GM19467 (cell line): ENCODE results near the gene TBC1D5.
"Not testable (repeated sequence)": the region's sequence is repeated elsewhere in the genome, so short reads cannot be mapped to it uniquely, and the experiment has no call there.

Experiments
- ATAC-seq: cut with Tn5 transposase; IDR thresholded peaks from one replicate; pipeline ENCODE4 v1.9.1; 2021; ENCODE audit warnings: mild to moderate bottlenecking, moderate library complexity; ENCODE audit not compliant: unreplicated experiment

Gene TBC1D5

GRCh38 chr3:17742102-17742879 lies at the start of gene TBC1D5:
Gene TBC1D5, minus strand, starts transcription at chr3:17742631. Its CDS starts 234,061 bp downstream, at chr3:17508570.
- peak; percentile 83 for ATAC-seq

- ATAC-seq, result no peak
These were observed 41.0 kb upstream of the TBC1D5 start for GRCh38 chr3:17783426-17783825.

GRCh38 chr3:17782751-17783150 lies 40.3 kb upstream of the TBC1D5 start:
- ATAC-seq, result no peak

GRCh38 chr3:17780369-17780768 lies 37.9 kb upstream of the TBC1D5 start:
- not testable (repeated sequence) for ATAC-seq

GRCh38 chr3:17779304-17780250 lies 37.1 kb upstream of the TBC1D5 start:
- not testable (repeated sequence) for ATAC-seq

- ATAC-seq, result not testable (repeated sequence)
These were observed 34.9 kb upstream of the TBC1D5 start for GRCh38 chr3:17777326-17777725.

GRCh38 chr3:17775073-17775472 lies 32.6 kb upstream of the TBC1D5 start:
- no peak for ATAC-seq

DNA sequence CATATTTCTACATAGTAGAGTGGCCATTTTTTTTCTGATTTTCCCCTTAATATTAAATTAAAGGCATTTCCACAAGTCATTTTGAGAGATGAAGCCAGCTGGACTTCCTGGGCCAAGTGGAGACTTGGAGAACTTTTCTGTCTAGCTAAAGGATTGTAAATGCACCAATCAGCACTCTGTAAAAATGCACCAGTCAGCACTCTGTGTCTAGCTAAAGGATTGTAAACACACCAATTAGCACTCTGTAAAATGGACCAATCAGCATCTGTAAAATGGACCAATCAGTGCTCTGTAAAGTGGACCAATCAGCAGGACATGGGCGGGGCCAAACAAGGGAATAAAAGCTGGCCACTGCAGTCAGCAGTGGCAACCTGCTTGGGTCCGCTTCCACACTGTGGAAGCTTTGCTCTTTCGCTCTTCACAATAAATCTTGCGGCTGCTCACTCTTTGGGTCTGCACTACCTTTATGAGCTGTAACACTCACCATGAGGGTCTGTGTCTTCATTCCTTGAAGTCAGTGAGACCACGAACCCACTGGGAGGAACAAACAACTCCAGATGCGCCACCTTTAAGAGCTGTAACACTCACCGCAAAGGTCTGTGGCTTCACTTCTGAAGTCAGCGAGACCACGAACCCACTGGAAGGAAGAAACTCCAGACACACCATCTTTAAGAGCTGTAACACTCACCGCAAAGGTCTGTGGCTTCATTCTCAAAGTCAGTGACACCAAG lies 31.9 kb upstream of the TBC1D5 start:
- ATAC-seq, result not testable (repeated sequence)

DNA sequence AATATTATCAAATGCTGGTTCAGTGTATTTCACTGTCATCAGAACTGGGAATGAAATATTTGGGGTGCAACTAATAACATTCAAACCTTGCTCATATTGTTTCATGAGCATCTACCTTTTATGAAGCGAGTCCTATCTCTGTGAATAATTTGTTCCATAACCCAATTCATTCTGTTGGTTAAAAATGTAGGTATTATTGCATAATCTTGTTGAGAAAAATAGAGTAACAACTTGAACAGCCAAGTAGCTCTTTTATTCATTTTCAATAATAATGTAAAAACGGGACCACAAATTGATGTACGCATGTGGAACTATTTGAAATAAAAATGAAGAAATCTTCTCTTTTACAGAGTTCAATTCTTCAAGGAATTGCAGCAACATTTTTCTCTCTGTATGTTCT lies 30.1 kb upstream of the TBC1D5 start:
- ATAC-seq, result no peak

DNA sequence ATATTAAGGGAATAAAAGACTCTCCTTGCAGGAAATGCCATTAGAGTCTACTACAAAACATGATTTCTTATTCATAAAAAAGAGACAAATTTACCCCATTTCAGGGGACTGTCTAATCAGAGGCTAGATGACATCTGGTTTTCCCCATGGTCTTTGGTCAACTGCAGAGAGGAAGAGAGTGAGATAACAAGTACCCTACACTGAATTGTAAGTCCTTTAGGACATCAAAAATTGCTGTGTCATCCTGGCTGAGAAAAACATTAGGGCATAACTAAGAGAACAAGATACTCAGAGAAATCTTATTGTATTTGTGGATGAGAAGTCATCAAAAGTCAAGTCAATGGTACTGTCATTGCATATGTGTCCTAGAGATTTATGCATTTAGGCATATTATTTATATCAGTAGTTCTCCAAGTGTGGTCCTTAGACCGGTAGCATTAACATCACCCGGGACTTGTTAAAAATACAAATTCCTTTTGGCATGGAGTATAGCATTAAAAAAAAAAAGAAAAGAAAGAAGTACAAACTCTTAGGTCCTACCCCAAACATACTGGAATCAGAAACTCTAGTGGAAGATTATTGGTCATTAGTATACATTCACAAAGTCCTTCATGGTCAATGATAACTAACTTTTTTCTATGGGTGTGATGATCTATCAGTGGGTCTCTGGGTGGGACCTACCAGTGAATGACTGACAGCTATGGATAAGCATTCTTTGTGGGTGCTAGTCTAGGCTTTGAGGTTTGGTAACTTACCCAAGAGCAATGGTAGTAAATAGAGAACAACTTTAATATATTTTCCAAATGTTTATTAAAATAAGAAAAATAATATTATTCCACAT lies 29.0 kb upstream of the TBC1D5 start:
- no peak for ATAC-seq

GRCh38 chr3:17770682-17771081 lies 28.3 kb upstream of the TBC1D5 start:
- ATAC-seq, result no peak

DNA sequence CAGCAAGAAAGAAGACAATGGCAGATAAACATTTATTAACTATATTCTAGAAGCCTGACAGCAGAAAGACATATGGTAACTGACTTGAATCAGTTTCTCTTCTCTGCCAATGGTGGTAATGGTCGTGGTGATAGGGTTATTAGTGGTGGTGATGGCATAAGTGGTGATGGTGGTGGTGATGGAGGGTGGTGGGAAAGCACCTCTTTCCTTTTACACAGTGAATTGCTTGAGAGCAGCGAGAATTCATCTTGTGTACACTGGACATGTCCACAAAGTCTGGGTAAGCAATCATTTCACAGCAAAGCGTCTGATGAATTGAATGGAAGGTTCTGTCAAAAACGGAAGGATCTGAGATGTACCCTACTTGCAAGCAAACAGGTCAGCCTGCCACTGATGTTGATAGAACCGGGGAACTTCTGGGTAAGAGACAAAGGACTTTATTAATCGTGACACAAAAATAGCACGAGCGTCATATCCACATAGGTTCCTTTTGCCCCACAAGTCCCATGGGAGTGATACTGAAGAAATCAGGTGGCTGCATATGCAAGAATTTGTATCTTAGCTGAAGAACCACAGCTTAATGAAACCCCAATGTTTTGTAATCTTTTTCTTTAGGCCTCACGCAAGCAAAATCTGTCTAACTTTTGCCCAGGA lies 23.5 kb upstream of the TBC1D5 start:
- peak; percentile 78 for ATAC-seq

DNA sequence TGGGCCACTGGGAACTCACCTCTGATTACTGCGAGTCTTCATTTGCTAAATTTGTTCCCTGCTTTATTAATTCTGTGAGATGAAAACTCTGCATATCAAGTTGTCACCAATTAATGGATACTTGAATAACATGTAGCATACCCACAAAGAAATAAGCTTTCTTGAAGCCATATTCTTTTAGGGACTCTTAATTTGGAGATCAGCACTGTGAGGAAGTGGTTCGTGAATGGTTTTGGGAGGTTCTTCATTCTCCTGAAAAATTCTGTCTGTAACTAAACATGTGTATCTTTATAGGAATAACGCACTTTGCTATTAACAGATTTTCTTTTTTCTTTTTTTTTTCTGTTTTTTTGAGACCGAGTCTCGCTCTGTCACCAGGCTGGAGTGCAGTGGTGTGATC lies 19.1 kb upstream of the TBC1D5 start:
- ATAC-seq, result no peak

GRCh38 chr3:17759901-17760300 lies 17.5 kb upstream of the TBC1D5 start:
- no peak for ATAC-seq

- no peak for ATAC-seq
These were observed 13.4 kb upstream of the TBC1D5 start for GRCh38 chr3:17755836-17756235.

DNA sequence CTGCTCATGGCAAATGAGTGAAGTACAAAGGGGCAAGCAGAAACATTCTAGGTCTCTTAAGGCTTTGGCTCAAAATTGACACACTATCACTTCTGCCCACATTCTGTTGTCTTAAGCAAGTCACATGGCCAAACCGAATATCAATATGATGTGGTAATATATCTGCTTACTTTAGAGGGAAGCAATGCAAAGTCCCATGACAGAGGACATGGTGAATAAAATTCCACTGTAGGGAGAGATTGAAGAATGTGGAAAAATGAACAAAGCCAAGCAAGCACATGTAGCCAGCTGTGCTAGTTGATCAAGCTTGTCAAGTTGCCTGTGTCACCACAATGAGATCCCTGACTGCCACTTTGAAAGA lies 11.2 kb upstream of the TBC1D5 start:
- ATAC-seq, result no peak

GRCh38 chr3:17752876-17753631 lies 10.6 kb upstream of the TBC1D5 start:
- ATAC-seq, result no peak

GRCh38 chr3:17752436-17752835 lies 10.0 kb upstream of the TBC1D5 start:
- no peak for ATAC-seq

DNA sequence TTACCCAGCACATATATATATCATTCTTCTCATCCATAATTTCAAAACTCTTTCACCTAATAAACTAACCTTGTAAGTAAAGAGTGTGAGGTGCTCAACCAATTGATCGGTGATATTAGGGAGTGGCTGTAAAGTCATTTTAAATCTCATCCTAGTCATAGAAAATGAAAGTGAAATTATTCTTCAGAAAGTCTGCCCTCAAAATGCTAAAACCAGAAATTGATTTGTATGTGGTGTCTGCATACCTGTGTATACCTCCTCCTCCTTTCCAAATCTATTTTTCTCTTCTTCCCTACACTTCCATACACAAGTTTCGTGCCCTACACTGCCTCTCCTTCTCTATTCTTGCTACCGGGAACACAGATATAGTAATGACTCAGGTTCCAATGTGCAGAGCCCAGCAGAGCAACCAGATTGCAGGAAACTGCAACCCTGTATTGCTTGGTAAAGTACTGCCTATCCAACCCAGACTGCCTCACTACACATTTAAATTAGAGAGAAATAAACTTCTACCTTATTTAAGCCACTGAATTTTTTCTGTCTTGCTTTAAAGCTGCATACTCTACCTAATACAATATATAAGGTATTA lies 7.4 kb upstream of the TBC1D5 start:
- ATAC-seq, result no peak
